Renal pelvis (tissue), 4 donors: Measurements from ENCODE around the gene CCDC148. TPM values are rescaled to one million over a fixed set of nuclear protein-coding genes. Genes with fewer than 3 reads are reported as not detected.

ENCODE experiments used
- DNase-seq: peaks from one replicate; pipeline ENCODE4 v3.0.0-alpha.2; 2013
- polyA plus RNA-seq, 3 donors: library from polyadenylated mRNA; unstranded; fragments of 120-200 nt; gene quantifications; one replicate each; pipeline ENCODE4 v1.2.1, GENCODE V29; 2013; ENCODE audit not compliant: insufficient read length in 3 of 3

CCDC148 gene
- polyA plus RNA-seq, 3 donors = 7.3 to 12.8 (median 11.1) TPM

DNA sequence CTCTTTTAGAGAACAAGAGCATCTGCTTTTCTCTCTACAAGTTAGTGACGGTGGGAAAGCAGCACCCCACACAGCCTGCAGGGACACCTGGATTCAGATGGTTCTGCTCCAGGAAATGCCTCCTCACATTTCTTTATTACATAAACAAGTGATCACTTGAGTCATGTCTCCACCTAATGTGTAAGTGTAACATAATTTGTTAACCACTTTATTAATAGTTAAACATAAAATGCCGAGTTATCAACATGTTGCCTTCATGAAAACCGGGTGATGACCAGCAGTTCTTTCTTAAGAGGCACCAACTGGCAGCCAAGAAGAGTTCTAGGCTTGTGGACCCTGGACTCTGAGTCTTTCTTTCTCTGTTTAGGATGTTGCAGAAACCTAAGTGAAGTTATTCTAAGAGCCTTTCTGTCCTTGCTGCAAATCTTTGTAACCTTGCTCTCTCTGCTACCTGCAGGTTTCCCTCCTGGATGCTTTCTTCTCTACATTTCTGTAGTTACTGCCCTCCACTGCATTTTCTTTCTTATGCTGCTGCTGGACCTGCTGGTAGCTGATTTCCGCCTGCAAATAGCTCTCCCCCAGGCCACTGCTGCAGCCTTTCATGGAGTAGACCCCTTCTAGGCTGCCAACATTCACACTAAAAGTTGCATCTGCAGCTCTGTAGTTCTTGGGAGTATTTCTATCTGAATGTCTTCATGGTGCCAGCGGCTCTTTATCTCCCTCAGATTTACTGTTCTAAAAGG is 330.6 kb downstream of the CCDC148 start:
- DNase-seq = no peak

DNA sequence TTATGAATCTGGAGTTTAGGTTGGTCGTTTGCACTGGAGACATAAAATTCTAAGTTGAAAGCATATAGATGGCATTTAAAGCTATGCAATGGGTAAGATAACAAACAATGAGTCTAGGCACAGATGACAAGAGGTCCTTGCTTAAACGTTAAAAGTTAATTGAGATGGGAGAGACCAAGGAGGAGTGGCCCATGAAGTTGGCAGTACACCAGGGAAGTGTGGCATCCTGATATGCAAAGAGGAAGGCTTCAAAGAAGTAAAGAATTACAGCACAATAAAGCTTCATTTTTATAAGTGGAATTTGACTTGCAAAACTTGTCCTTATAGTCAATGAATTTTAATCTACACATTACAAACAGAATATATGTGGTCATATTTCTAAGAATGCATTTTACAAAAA is 331.7 kb downstream of the CCDC148 start:
- DNase-seq = no peak

Other genes starting within 250 kb of the CCDC148 start
- gene PKP4, start 199 bp upstream of the CCDC148 start, polyA plus RNA-seq = 100 to 1,000 TPM; 154 to 207 (median 191) TPM